Colon (tissue), 2 donors: ENCODE results near the gene SCYGR8.
"Not testable (repeated sequence)": the region's sequence is repeated elsewhere in the genome, so short reads cannot be mapped to it uniquely, and the experiment has no call there.

Experiments
- FAIRE-seq: peaks from 2 replicates; lab custom pipeline; 2012; peaks lifted over from hg19 to GRCh38; lab: Jason Lieb, UNC
- donor health status: control.
- donor health status: control.

Gene SCYGR8

GRCh38 chr2:227745594-227745993, at the start of gene SCYGR8:
Gene SCYGR8 (plus strand): TSS chr2:227745894. CDS start chr2:227745894, 0 bp downstream.
- FAIRE-seq: no peak

GRCh38 chr2:227696990-227697679, 48.6 kb upstream of the SCYGR8 start:
- FAIRE-seq: no peak

GRCh38 chr2:227701556-227701955, 44.1 kb upstream of the SCYGR8 start:
- no peak for FAIRE-seq

GRCh38 chr2:227703280-227703732, 42.4 kb upstream of the SCYGR8 start:
- FAIRE-seq: no peak

GRCh38 chr2:227703961-227704360, 41.7 kb upstream of the SCYGR8 start:
- FAIRE-seq: no peak

- FAIRE-seq: no peak
Observed at GRCh38 chr2:227706859-227707258, 38.8 kb upstream of the SCYGR8 start.

- FAIRE-seq: no peak
Observed at GRCh38 chr2:227707390-227707789, 38.3 kb upstream of the SCYGR8 start.

GRCh38 chr2:227710986-227711385, 34.7 kb upstream of the SCYGR8 start:
- FAIRE-seq: no peak

- FAIRE-seq: no peak
Observed at GRCh38 chr2:227713291-227713690, 32.4 kb upstream of the SCYGR8 start.

GRCh38 chr2:227716501-227716900, 29.2 kb upstream of the SCYGR8 start:
- no peak for FAIRE-seq

- FAIRE-seq: no peak
Observed at GRCh38 chr2:227717687-227718567, 27.8 kb upstream of the SCYGR8 start, which contains the start of gene SLC19A3. Gene SLC19A3 (minus strand): TSS chr2:227718028. CDS start chr2:227702318, 15,710 bp downstream.

- no peak for FAIRE-seq
Observed at GRCh38 chr2:227719641-227720040, 26.1 kb upstream of the SCYGR8 start.

GRCh38 chr2:227720680-227721079, 25.0 kb upstream of the SCYGR8 start:
- FAIRE-seq: no peak

- not testable (repeated sequence) for FAIRE-seq
Observed at GRCh38 chr2:227722821-227723220, 22.9 kb upstream of the SCYGR8 start.

GRCh38 chr2:227724394-227725039, 21.2 kb upstream of the SCYGR8 start, which contains the start of gene SCYGR6:
Gene SCYGR6 (minus strand): TSS chr2:227724757. CDS start chr2:227724757, 0 bp downstream.
- FAIRE-seq: no peak

GRCh38 chr2:227728035-227728434, 17.7 kb upstream of the SCYGR8 start, which contains the start of gene SCYGR7:
Gene SCYGR7 (plus strand): TSS chr2:227728335. CDS start chr2:227728335, 0 bp downstream.
- no peak for FAIRE-seq

- FAIRE-seq: no peak
Observed at GRCh38 chr2:227739351-227739750, 6.3 kb upstream of the SCYGR8 start.

- not testable (repeated sequence) for FAIRE-seq
Observed at GRCh38 chr2:227740705-227741104, 5.0 kb upstream of the SCYGR8 start.

GRCh38 chr2:227748079-227748478, 2.4 kb downstream of the SCYGR8 start:
- no peak for FAIRE-seq

- FAIRE-seq: not testable (repeated sequence)
Observed at GRCh38 chr2:227756261-227756660, 10.6 kb downstream of the SCYGR8 start.

GRCh38 chr2:227759411-227760118, 13.9 kb downstream of the SCYGR8 start:
- no peak for FAIRE-seq
